ENCODE results near the gene SEC24A.
A peak's percentile ranks its signal among the peaks of the same experiment; 100 is the strongest.
"Not testable (repeated sequence)": the region's sequence is repeated elsewhere in the genome, so short reads cannot be mapped to it uniquely, and the experiment has no call there.

Gene SEC24A

GRCh38 chr5:134648425-134649162 is at the start of gene SEC24A:
Gene SEC24A, plus strand, starts transcription at chr5:134648785. Its CDS starts 292 bp downstream, at chr5:134649077.
- H3K9me3 ChIP-seq (ENCODE audit: insufficient read depth, low read length) = no peaks in the 10 kb centered on the region
- peak within 1 kb of the TSS; percentile 97 for H3K27ac ChIP-seq (ENCODE audit: low read depth, low read length)
- H3K27me3 ChIP-seq (ENCODE audit: low read length) = no peaks in the 10 kb centered on the region
- TF ChIP-seq CTCF (IDR thresholded peaks at IDR 0.05; ENCODE audit: insufficient read depth, low read length, poor library complexity, severe bottlenecking) (no peak), EZH2phosphoT487 (conservative IDR thresholded peaks at IDR 0.05; ENCODE audit: low read length) (no peak)
- H3K36me3 ChIP-seq (ENCODE audit: low read length) = no peaks in the 10 kb centered on the region
- H3K9me2 ChIP-seq (replicated peaks; ENCODE audit: insufficient read depth, low read length) = no peaks in the 10 kb centered on the region
- peaks cover 10% of the 10 kb centered on the region for H3F3A ChIP-seq (ENCODE audit: insufficient read depth)
- H3K79me2 ChIP-seq (ENCODE audit: insufficient read depth, low read length) = peaks cover 39% of the 10 kb centered on the region
- H3K9ac ChIP-seq (ENCODE audit: low read length) = peak within 1 kb of the TSS; percentile 89
- peak within 1 kb of the TSS; percentile 83 for H3K4me2 ChIP-seq (ENCODE audit: low read depth, low read length, poor library complexity, severe bottlenecking)
- peak within 1 kb of the TSS; percentile 77 for H3K4me3 ChIP-seq (ENCODE audit: insufficient read depth, low read length, poor library complexity, severe bottlenecking)
- no peaks in the 10 kb centered on the region for H4K20me1 ChIP-seq (ENCODE audit: low read depth, low read length)
- peak within 1 kb of the TSS; percentile 75 for H2AFZ ChIP-seq (ENCODE audit: low read depth, low read length, severe bottlenecking)

GRCh38 chr5:134599820-134600219 is 48.8 kb upstream of the SEC24A start:
- not testable (repeated sequence) for H3K9ac ChIP-seq (ENCODE audit: low read length); H3K27me3 ChIP-seq (ENCODE audit: low read length); H3K27ac ChIP-seq (ENCODE audit: low read depth, low read length); H2AFZ ChIP-seq (ENCODE audit: low read depth, low read length, severe bottlenecking); H3K79me2 ChIP-seq (ENCODE audit: insufficient read depth, low read length); H3F3A ChIP-seq (ENCODE audit: insufficient read depth); H4K20me1 ChIP-seq (ENCODE audit: low read depth, low read length); H3K9me3 ChIP-seq (ENCODE audit: insufficient read depth, low read length); H3K4me3 ChIP-seq (ENCODE audit: insufficient read depth, low read length, poor library complexity, severe bottlenecking); H3K36me3 ChIP-seq (ENCODE audit: low read length); H3K9me2 ChIP-seq (replicated peaks; ENCODE audit: insufficient read depth, low read length); H3K4me2 ChIP-seq (ENCODE audit: low read depth, low read length, poor library complexity, severe bottlenecking)

GRCh38 chr5:134600600-134600999 is 48.0 kb upstream of the SEC24A start:
- Histone ChIP-seq H3K9ac (ENCODE audit: low read length) (no peak overlapping the region), H3K9me2 (replicated peaks; ENCODE audit: insufficient read depth, low read length) (no peaks in the 10 kb centered on the region), H3K9me3 (ENCODE audit: insufficient read depth, low read length) (no peaks in the 10 kb centered on the region), H4K20me1 (ENCODE audit: low read depth, low read length) (no peaks in the 10 kb centered on the region), H3K27me3 (ENCODE audit: low read length) (no peaks in the 10 kb centered on the region), H2AFZ (ENCODE audit: low read depth, low read length, severe bottlenecking) (no peak overlapping the region), H3K4me2 (ENCODE audit: low read depth, low read length, poor library complexity, severe bottlenecking) (no peak overlapping the region), H3F3A (ENCODE audit: insufficient read depth) (peaks cover 3% of the 10 kb centered on the region; the same call in 1 of the 2 replicates), H3K36me3 (ENCODE audit: low read length) (peaks cover 7% of the 10 kb centered on the region; the same call in 1 of the 2 replicates), H3K79me2 (ENCODE audit: insufficient read depth, low read length) (no peaks in the 10 kb centered on the region), H3K4me3 (ENCODE audit: insufficient read depth, low read length, poor library complexity, severe bottlenecking) (no peak overlapping the region), H3K27ac (ENCODE audit: low read depth, low read length) (no peak overlapping the region)
- TF ChIP-seq CTCF (IDR thresholded peaks at IDR 0.05; ENCODE audit: insufficient read depth, low read length, poor library complexity, severe bottlenecking) (no peak), EZH2phosphoT487 (conservative IDR thresholded peaks at IDR 0.05; ENCODE audit: low read length) (no peak)

GRCh38 chr5:134603059-134603458 is 45.5 kb upstream of the SEC24A start:
- no peak overlapping the region for H3K27ac ChIP-seq (ENCODE audit: low read depth, low read length)
- TF ChIP-seq EZH2phosphoT487 (conservative IDR thresholded peaks at IDR 0.05; ENCODE audit: low read length) = no peak
- no peak for TF ChIP-seq CTCF (IDR thresholded peaks at IDR 0.05; ENCODE audit: insufficient read depth, low read length, poor library complexity, severe bottlenecking)
- no peak overlapping the region for H2AFZ ChIP-seq (ENCODE audit: low read depth, low read length, severe bottlenecking)
- H3K36me3 ChIP-seq (ENCODE audit: low read length) = peaks cover 23% of the 10 kb centered on the region; the same call in 1 of the 2 replicates
- H3K27me3 ChIP-seq (ENCODE audit: low read length) = no peaks in the 10 kb centered on the region
- H3F3A ChIP-seq (ENCODE audit: insufficient read depth) = peaks cover 3% of the 10 kb centered on the region; the same call in 1 of the 2 replicates
- H3K9me2 ChIP-seq (replicated peaks; ENCODE audit: insufficient read depth, low read length) = no peaks in the 10 kb centered on the region
- no peak overlapping the region for H3K4me2 ChIP-seq (ENCODE audit: low read depth, low read length, poor library complexity, severe bottlenecking)
- no peaks in the 10 kb centered on the region for H3K79me2 ChIP-seq (ENCODE audit: insufficient read depth, low read length)
- no peak overlapping the region for H3K9ac ChIP-seq (ENCODE audit: low read length)
- H3K4me3 ChIP-seq (ENCODE audit: insufficient read depth, low read length, poor library complexity, severe bottlenecking) = no peak overlapping the region
- H4K20me1 ChIP-seq (ENCODE audit: low read depth, low read length) = no peaks in the 10 kb centered on the region
- H3K9me3 ChIP-seq (ENCODE audit: insufficient read depth, low read length) = no peaks in the 10 kb centered on the region

Measured in SU-DHL-6 (cell line).